ENCODE data around the gene SUN2. TPM values are rescaled to one million over a fixed set of nuclear protein-coding genes. Genes with fewer than 3 reads are reported as not detected.
A peak's percentile ranks its signal among the peaks of the same experiment; 100 is the strongest.

The SUN2 gene
- total and polyA plus RNA-seq, 2 of the 13 experiments (the other 11 are each of a cell fraction or from before 2014, with no cell fraction given) = 45.6 to 56.6 TPM

GRCh38 chr22:38760477-38761201 is 4.8 kb upstream of the SUN2 start (continued):
- TF ChIP-seq, protein P1, sequence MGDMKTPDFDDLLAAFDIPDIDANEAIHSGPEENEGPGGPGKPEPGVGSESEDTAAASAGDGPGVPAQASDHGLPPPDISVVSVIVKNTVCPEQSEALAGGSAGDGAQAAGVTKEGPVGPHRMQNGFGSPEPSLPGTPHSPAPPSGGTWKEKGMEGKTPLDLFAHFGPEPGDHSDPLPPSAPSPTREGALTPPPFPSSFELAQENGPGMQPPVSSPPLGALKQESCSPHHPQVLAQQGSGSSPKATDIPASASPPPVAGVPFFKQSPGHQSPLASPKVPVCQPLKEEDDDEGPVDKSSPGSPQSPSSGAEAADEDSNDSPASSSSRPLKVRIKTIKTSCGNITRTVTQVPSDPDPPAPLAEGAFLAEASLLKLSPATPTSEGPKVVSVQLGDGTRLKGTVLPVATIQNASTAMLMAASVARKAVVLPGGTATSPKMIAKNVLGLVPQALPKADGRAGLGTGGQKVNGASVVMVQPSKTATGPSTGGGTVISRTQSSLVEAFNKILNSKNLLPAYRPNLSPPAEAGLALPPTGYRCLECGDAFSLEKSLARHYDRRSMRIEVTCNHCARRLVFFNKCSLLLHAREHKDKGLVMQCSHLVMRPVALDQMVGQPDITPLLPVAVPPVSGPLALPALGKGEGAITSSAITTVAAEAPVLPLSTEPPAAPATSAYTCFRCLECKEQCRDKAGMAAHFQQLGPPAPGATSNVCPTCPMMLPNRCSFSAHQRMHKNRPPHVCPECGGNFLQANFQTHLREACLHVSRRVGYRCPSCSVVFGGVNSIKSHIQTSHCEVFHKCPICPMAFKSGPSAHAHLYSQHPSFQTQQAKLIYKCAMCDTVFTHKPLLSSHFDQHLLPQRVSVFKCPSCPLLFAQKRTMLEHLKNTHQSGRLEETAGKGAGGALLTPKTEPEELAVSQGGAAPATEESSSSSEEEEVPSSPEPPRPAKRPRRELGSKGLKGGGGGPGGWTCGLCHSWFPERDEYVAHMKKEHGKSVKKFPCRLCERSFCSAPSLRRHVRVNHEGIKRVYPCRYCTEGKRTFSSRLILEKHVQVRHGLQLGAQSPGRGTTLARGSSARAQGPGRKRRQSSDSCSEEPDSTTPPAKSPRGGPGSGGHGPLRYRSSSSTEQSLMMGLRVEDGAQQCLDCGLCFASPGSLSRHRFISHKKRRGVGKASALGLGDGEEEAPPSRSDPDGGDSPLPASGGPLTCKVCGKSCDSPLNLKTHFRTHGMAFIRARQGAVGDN (CRISPR knock-in tag; IDR thresholded peaks at IDR 0.05) = peak; percentile 34; the same call in 1 of the 2 replicates
- TF ChIP-seq, protein P2, sequence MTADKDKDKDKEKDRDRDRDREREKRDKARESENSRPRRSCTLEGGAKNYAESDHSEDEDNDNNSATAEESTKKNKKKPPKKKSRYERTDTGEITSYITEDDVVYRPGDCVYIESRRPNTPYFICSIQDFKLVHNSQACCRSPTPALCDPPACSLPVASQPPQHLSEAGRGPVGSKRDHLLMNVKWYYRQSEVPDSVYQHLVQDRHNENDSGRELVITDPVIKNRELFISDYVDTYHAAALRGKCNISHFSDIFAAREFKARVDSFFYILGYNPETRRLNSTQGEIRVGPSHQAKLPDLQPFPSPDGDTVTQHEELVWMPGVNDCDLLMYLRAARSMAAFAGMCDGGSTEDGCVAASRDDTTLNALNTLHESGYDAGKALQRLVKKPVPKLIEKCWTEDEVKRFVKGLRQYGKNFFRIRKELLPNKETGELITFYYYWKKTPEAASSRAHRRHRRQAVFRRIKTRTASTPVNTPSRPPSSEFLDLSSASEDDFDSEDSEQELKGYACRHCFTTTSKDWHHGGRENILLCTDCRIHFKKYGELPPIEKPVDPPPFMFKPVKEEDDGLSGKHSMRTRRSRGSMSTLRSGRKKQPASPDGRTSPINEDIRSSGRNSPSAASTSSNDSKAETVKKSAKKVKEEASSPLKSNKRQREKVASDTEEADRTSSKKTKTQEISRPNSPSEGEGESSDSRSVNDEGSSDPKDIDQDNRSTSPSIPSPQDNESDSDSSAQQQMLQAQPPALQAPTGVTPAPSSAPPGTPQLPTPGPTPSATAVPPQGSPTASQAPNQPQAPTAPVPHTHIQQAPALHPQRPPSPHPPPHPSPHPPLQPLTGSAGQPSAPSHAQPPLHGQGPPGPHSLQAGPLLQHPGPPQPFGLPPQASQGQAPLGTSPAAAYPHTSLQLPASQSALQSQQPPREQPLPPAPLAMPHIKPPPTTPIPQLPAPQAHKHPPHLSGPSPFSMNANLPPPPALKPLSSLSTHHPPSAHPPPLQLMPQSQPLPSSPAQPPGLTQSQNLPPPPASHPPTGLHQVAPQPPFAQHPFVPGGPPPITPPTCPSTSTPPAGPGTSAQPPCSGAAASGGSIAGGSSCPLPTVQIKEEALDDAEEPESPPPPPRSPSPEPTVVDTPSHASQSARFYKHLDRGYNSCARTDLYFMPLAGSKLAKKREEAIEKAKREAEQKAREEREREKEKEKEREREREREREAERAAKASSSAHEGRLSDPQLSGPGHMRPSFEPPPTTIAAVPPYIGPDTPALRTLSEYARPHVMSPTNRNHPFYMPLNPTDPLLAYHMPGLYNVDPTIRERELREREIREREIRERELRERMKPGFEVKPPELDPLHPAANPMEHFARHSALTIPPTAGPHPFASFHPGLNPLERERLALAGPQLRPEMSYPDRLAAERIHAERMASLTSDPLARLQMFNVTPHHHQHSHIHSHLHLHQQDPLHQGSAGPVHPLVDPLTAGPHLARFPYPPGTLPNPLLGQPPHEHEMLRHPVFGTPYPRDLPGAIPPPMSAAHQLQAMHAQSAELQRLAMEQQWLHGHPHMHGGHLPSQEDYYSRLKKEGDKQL (CRISPR knock-in tag; IDR thresholded peaks at IDR 0.05; ENCODE audit: low read depth) = no peak
- TF ChIP-seq ZNF256 (CRISPR knock-in tag; conservative IDR thresholded peaks at IDR 0.05) (no peak), KMT2B (CRISPR knock-in tag; IDR thresholded peaks at IDR 0.05) (no peak), NR2F6 (IDR thresholded peaks at IDR 0.05) (no peak), NR2F6 (CRISPR knock-in tag; IDR thresholded peaks at IDR 0.05) (no peak), ATF5 (CRISPR knock-in tag; IDR thresholded peaks at IDR 0.05; ENCODE audit: low read depth) (no peak)
- TF ChIP-seq, protein P3, sequence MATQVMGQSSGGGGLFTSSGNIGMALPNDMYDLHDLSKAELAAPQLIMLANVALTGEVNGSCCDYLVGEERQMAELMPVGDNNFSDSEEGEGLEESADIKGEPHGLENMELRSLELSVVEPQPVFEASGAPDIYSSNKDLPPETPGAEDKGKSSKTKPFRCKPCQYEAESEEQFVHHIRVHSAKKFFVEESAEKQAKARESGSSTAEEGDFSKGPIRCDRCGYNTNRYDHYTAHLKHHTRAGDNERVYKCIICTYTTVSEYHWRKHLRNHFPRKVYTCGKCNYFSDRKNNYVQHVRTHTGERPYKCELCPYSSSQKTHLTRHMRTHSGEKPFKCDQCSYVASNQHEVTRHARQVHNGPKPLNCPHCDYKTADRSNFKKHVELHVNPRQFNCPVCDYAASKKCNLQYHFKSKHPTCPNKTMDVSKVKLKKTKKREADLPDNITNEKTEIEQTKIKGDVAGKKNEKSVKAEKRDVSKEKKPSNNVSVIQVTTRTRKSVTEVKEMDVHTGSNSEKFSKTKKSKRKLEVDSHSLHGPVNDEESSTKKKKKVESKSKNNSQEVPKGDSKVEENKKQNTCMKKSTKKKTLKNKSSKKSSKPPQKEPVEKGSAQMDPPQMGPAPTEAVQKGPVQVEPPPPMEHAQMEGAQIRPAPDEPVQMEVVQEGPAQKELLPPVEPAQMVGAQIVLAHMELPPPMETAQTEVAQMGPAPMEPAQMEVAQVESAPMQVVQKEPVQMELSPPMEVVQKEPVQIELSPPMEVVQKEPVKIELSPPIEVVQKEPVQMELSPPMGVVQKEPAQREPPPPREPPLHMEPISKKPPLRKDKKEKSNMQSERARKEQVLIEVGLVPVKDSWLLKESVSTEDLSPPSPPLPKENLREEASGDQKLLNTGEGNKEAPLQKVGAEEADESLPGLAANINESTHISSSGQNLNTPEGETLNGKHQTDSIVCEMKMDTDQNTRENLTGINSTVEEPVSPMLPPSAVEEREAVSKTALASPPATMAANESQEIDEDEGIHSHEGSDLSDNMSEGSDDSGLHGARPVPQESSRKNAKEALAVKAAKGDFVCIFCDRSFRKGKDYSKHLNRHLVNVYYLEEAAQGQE (IDR thresholded peaks at IDR 0.05; ENCODE audit: borderline replicate concordance in 1 of 2, low read depth in 1 of 2, low read length in 2 of 2) = no peak
- TF ChIP-seq, protein P4, sequence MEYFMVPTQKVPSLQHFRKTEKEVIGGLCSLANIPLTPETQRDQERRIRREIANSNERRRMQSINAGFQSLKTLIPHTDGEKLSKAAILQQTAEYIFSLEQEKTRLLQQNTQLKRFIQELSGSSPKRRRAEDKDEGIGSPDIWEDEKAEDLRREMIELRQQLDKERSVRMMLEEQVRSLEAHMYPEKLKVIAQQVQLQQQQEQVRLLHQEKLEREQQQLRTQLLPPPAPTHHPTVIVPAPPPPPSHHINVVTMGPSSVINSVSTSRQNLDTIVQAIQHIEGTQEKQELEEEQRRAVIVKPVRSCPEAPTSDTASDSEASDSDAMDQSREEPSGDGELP (IDR thresholded peaks at IDR 0.05; ENCODE audit: borderline replicate concordance, low read depth) = peak; percentile 39; the same call in 1 of the 2 replicates
- TF ChIP-seq, protein P5, sequence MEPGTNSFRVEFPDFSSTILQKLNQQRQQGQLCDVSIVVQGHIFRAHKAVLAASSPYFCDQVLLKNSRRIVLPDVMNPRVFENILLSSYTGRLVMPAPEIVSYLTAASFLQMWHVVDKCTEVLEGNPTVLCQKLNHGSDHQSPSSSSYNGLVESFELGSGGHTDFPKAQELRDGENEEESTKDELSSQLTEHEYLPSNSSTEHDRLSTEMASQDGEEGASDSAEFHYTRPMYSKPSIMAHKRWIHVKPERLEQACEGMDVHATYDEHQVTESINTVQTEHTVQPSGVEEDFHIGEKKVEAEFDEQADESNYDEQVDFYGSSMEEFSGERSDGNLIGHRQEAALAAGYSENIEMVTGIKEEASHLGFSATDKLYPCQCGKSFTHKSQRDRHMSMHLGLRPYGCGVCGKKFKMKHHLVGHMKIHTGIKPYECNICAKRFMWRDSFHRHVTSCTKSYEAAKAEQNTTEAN (CRISPR knock-in tag; conservative IDR thresholded peaks at IDR 0.05) = no peak

Measured in HepG2 (cell line).